Measurements from ENCODE around the gene PRAF2. TPM values are rescaled to one million over a fixed set of nuclear protein-coding genes. Genes with fewer than 3 reads are reported as not detected.

The PRAF2 gene
- total RNA-seq, 4 donors from 2014 or later: 2.3 to 9.5 (median 5.9) TPM

- intact Hi-C loops (cut with DNase I): no loop called here
- 80 to 81% methylated on average over 1 to 4 of the region's 41 CpGs for WGBS, 2 donors
- TF ChIP-seq CTCF (IDR thresholded peaks at IDR 0.05) (no peak), POLR2A (IDR thresholded peaks at IDR 0.05) (no peak)
- Histone ChIP-seq H3K4me1 (peaks cover 3 to 10% (median 4%) of the 10 kb centered on the region in 3 donors), H3K9me3 (no peaks in the 10 kb centered on the region), H3K27ac (no peak overlapping the region), H3K27me3 (no peaks in the 10 kb centered on the region), H3K4me3 (no peak overlapping the region), H3K36me3 (peaks cover 0 to 67% (median 0%) of the 10 kb centered on the region in 3 donors)
- no peak for DNase-seq
Observed at GRCh38 chrX:49067285-49068120, 6.3 kb downstream of the PRAF2 start.

GRCh38 chrX:49066690-49067089, 7.1 kb downstream of the PRAF2 start:
- intact Hi-C loops (cut with DNase I): no loop called here
- 100% methylated on average over 3 of the region's 9 CpGs for WGBS, 2 donors
- Histone ChIP-seq H3K9me3 (no peaks in the 10 kb centered on the region), H3K27ac (no peak overlapping the region), H3K4me3 (no peak overlapping the region), H3K36me3 (peaks cover 0 to 75% (median 0%) of the 10 kb centered on the region in 3 donors), H3K4me1 (peaks cover 0 to 2% (median 0%) of the 10 kb centered on the region in 3 donors), H3K27me3 (no peaks in the 10 kb centered on the region)
- no peak for TF ChIP-seq CTCF (IDR thresholded peaks at IDR 0.05)
- no peak for TF ChIP-seq POLR2A (IDR thresholded peaks at IDR 0.05)
- no peak for DNase-seq

- intact Hi-C loops (cut with DNase I): no loop called here
Observed at GRCh38 chrX:49066278-49066677, 7.5 kb downstream of the PRAF2 start.

GRCh38 chrX:49064735-49065134, 9.1 kb downstream of the PRAF2 start:
- Histone ChIP-seq H3K36me3 (peaks cover 0 to 79% (median 0%) of the 10 kb centered on the region in 3 donors), H3K4me1 (peaks cover 0 to 9% (median 0%) of the 10 kb centered on the region in 3 donors), H3K4me3 (no peak overlapping the region), H3K27ac (no peak overlapping the region), H3K9me3 (no peaks in the 10 kb centered on the region), H3K27me3 (no peaks in the 10 kb centered on the region)
- TF ChIP-seq POLR2A (IDR thresholded peaks at IDR 0.05) (no peak), CTCF (IDR thresholded peaks at IDR 0.05) (no peak)
- intact Hi-C loops (cut with DNase I): no loop called here
- DNase-seq: no peak
- WGBS, 2 donors: 82% methylated on average over 5 to 7 of the region's 8 CpGs

More at GRCh38 chrX:49066278-49066677, 7.5 kb downstream of the PRAF2 start:
- no peak for TF ChIP-seq POLR2A (IDR thresholded peaks at IDR 0.05)
- no peak for TF ChIP-seq CTCF (IDR thresholded peaks at IDR 0.05)
- Histone ChIP-seq H3K36me3 (peaks cover 0 to 79% (median 0%) of the 10 kb centered on the region in 3 donors), H3K9me3 (no peaks in the 10 kb centered on the region), H3K27me3 (no peaks in the 10 kb centered on the region), H3K27ac (no peak overlapping the region), H3K4me1 (no peaks in the 10 kb centered on the region), H3K4me3 (no peak overlapping the region)
- DNase-seq: no peak
- 68 to 85% methylated on average over 2 of the region's 2 CpGs for WGBS, 2 donors

- no peaks in the 10 kb centered on the region for H3K9me3 ChIP-seq
- intact Hi-C loops (cut with DNase I): no loop called here
- no peak overlapping the region for H3K27ac ChIP-seq
- H3K36me3 ChIP-seq: peaks cover 0 to 77% (median 0%) of the 10 kb centered on the region in 3 donors
- H3K27me3 ChIP-seq: no peaks in the 10 kb centered on the region
- no peak for TF ChIP-seq CTCF (IDR thresholded peaks at IDR 0.05)
- no peak for TF ChIP-seq POLR2A (IDR thresholded peaks at IDR 0.05)
- H3K4me3 ChIP-seq: no peak overlapping the region
- DNase-seq: no peak
- peaks cover 0 to 9% (median 0%) of the 10 kb centered on the region in 3 donors for H3K4me1 ChIP-seq
- WGBS, 2 donors: 97% methylated on average over 5 of the region's 20 CpGs; no CpG with 5 or more reads in 1 of the 2 donors
Observed at GRCh38 chrX:49064303-49064702, 9.5 kb downstream of the PRAF2 start.

Measured in esophagus squamous epithelium (tissue), 5 donors.